PC-3 (cell line): ENCODE measurements around the gene LRFN4.

ENCODE experiments used
- CTCF ChIP-seq: fragments of 300-600 bp; sonication (generic); conservative IDR thresholded peaks from 2 replicates; pipeline ENCODE4 v1.5.1; 2017; ENCODE audit warnings: antibody characterized with exemption, low read depth, mild to moderate bottlenecking, low read length
- EZH2 ChIP-seq: fragments of 300-600 bp; sonication (generic); IDR thresholded peaks from one replicate; pipeline ENCODE4 v1.6.1; 2017; ENCODE audit warnings: antibody characterized with exemption, mild to moderate bottlenecking, low read length; ENCODE audit not compliant: unreplicated experiment
- EZH2phosphoT487 ChIP-seq: fragments of 300-600 bp; sonication (generic); IDR thresholded peaks from 2 replicates; pipeline ENCODE4 v1.6.1; 2018; ENCODE audit warnings: mild to moderate bottlenecking, antibody characterized with exemption, low read length, borderline replicate concordance

GRCh38 chr11:66862559-66863037 lies 5.7 kb downstream of the LRFN4 start:
- TF ChIP-seq CTCF (no peak), EZH2phosphoT487 (no peak), EZH2 (no peak)
